A673 (cell line): ENCODE results near the gene ACTL6B. TPM values are rescaled to one million over a fixed set of nuclear protein-coding genes. Genes with fewer than 3 reads are reported as not detected.
"Not testable (repeated sequence)": the region's sequence is repeated elsewhere in the genome, so short reads cannot be mapped to it uniquely, and the experiment has no call there.

Experiments used
- BruUV-seq: library from RNA; stranded (reverse); fragments of 400-500 nt; replicated peaks from 2 replicates; lab custom pipeline; 2021; lab: Mats Ljungman, UMichigan
- CTCF ChIA-PET: fragments of 300-600 bp; sonication (Branson Sonifier 250); formaldehyde crosslinking; loops from one replicate; lab custom pipeline; 2022; ENCODE audit warnings: antibody characterized with exemption; lab: Charles Lee
- POLR2A ChIA-PET: fragments of 300-600 bp; sonication (Branson Sonifier 250); formaldehyde crosslinking; loops from one replicate; lab custom pipeline; 2022; ENCODE audit warnings: antibody characterized with exemption; ENCODE audit not compliant: low non-redundant PET; lab: Charles Lee
- DNase-seq: peaks from one replicate; pipeline ENCODE4 v3.0.0-alpha.2; 2015; ENCODE audit warnings: low spot score
- H3K27ac ChIP-seq: fragments of 200-600 bp; sonication (generic); 2 replicates; pipeline ENCODE4 v1.5.1; 2016; ENCODE audit warnings: mixed run types, low read depth, mild to moderate bottlenecking, mixed read lengths, antibody characterized with exemption, low read length; ENCODE audit not compliant: poor library complexity, severe bottlenecking
- H3K27me3 ChIP-seq: fragments of 200-600 bp; sonication (generic); replicated peaks from 2 replicates; pipeline ENCODE4 v1.6.1; 2017; ENCODE audit warnings: mixed run types, low read depth, mild to moderate bottlenecking, mixed read lengths, antibody characterized with exemption, low read length; ENCODE audit not compliant: insufficient read depth, poor library complexity
- H3K36me3 ChIP-seq: fragments of 200-600 bp; sonication (generic); 2 replicates; pipeline ENCODE4 v1.6.1; 2016; ENCODE audit warnings: mixed run types, mild to moderate bottlenecking, mixed read lengths, antibody characterized with exemption, low read length; ENCODE audit not compliant: insufficient read depth, poor library complexity, severe bottlenecking
- H3K4me1 ChIP-seq: fragments of 200-600 bp; sonication (generic); 2 replicates; pipeline ENCODE4 v1.6.1; 2017; ENCODE audit warnings: mixed run types, mild to moderate bottlenecking, mixed read lengths, antibody characterized with exemption, low read length; ENCODE audit not compliant: insufficient read depth, poor library complexity, severe bottlenecking
- H3K4me3 ChIP-seq: fragments of 200-600 bp; sonication (generic); 2 replicates; pipeline ENCODE4 v1.5.1; 2016; ENCODE audit warnings: low read depth, mixed run types, mild to moderate bottlenecking, mixed read lengths, low read length; ENCODE audit not compliant: poor library complexity, severe bottlenecking
- H3K9me3 ChIP-seq: fragments of 200-600 bp; sonication (generic); 2 replicates; pipeline ENCODE4 v1.6.1; 2016; ENCODE audit warnings: mixed run types, low read depth, mild to moderate bottlenecking, mixed read lengths, antibody characterized with exemption, low read length; ENCODE audit not compliant: poor library complexity, severe bottlenecking
- CTCF ChIP-seq: fragments of 300-800, 200-600 bp; sonication (generic); conservative IDR thresholded peaks from 2 replicates; pipeline ENCODE4 v1.5.1; 2017; ENCODE audit warnings: low read depth, mild to moderate bottlenecking, antibody characterized with exemption, low read length, moderate library complexity, mixed read lengths
- EZH2 ChIP-seq: fragments of 200-600 bp; sonication (generic); IDR thresholded peaks from 2 replicates; pipeline ENCODE4 v1.6.1; 2017; ENCODE audit warnings: borderline replicate concordance, low read depth, mild to moderate bottlenecking, mixed read lengths, antibody characterized with exemption, low read length; ENCODE audit not compliant: poor library complexity, severe bottlenecking
- intact Hi-C: fragments of 100-400 bp; cut with micrococcal nuclease; formaldehyde crosslinking; loops from one replicate; pipeline ENCODE4 v1.10.0; 2022; ENCODE audit not compliant: unreplicated experiment
- total RNA-seq: library from RNA; stranded (reverse); gene quantifications from 2 replicates; pipeline ENCODE4 v1.2.3, GENCODE V29; 2021

The ACTL6B gene
- total RNA-seq, 1 experiment from 2014 or later, result not detected

- intact Hi-C loops, result no loop called here
- Histone ChIP-seq H3K4me3 (no peak overlapping the region), H3K36me3 (no peaks in the 10 kb centered on the region), H3K27me3 (no peaks in the 10 kb centered on the region), H3K4me1 (no peaks in the 10 kb centered on the region), H3K27ac (no peak overlapping the region), H3K9me3 (no peaks in the 10 kb centered on the region)
- TF ChIP-seq CTCF (no peak), EZH2 (no peak)
- no TSS peak for BruUV-seq
- no peak for DNase-seq
- ChIA-PET CTCF (no interaction called here), POLR2A (no interaction called here)
Measured at GRCh38 chr7:100668069-100668449, 11.8 kb upstream of the ACTL6B start.

GRCh38 chr7:100667331-100668068 lies 11.3 kb upstream of the ACTL6B start:
- POLR2A ChIA-PET, result no interaction called here
- no peak for TF ChIP-seq EZH2
- no peak for TF ChIP-seq CTCF
- intact Hi-C loops, result no loop called here

GRCh38 chr7:100665168-100665726 lies 9.0 kb upstream of the ACTL6B start:
- Histone ChIP-seq H3K4me1 (no peaks in the 10 kb centered on the region), H3K27me3 (no peaks in the 10 kb centered on the region), H3K9me3 (no peaks in the 10 kb centered on the region), H3K36me3 (no peaks in the 10 kb centered on the region), H3K27ac (no peak overlapping the region), H3K4me3 (no peak overlapping the region)
- ChIA-PET POLR2A (no interaction called here), CTCF (no interaction called here)
- intact Hi-C loops, result no loop called here
- BruUV-seq, result no TSS peak
- no peak for TF ChIP-seq CTCF
- no peak for TF ChIP-seq EZH2
- DNase-seq, result no peak

More at GRCh38 chr7:100667331-100668068, 11.3 kb upstream of the ACTL6B start:
- Histone ChIP-seq H3K27ac (no peak overlapping the region), H3K9me3 (no peaks in the 10 kb centered on the region), H3K4me3 (no peak overlapping the region), H3K4me1 (no peaks in the 10 kb centered on the region), H3K36me3 (no peaks in the 10 kb centered on the region), H3K27me3 (no peaks in the 10 kb centered on the region)
- DNase-seq, result no peak
- no TSS peak for BruUV-seq
- CTCF ChIA-PET, result no interaction called here

GRCh38 chr7:100662194-100662776 lies 6.0 kb upstream of the ACTL6B start:
- intact Hi-C loops, H3K27ac ChIP-seq, H3K36me3 ChIP-seq, H3K4me3 ChIP-seq, H3K4me1 ChIP-seq, BruUV-seq, H3K27me3 ChIP-seq, DNase-seq, CTCF ChIA-PET, H3K9me3 ChIP-seq: not testable (repeated sequence)
- POLR2A ChIA-PET, result interaction anchor here (0.6 kb wide), 1 partner anchor 15 kb away, joined by 3 read pairs; no protein-coding TSS in a partner anchor
